Upper lobe of left lung (tissue), 6 donors: ENCODE results near the gene BSN. TPM values are rescaled to one million over a fixed set of nuclear protein-coding genes. Genes with fewer than 3 reads are reported as not detected.

Experiments
- ATAC-seq, 2 donors: fragments of 200-7000 bp; cut with Tn5 transposase; one replicate each; pipeline ENCODE4 v1.9.1; 2022; ENCODE audit warnings: mild to moderate bottlenecking in 2 of 2, moderate library complexity in 2 of 2; ENCODE audit not compliant: low FRiP score in 2 of 2
- DNase-seq, 2 donors: peaks; one replicate each; pipeline ENCODE4 v3.0.0-alpha.2; 2019 to 2020
- H3K27ac ChIP-seq, 4 donors: fragments of 200-600 bp; sonication (generic); one replicate each; pipeline ENCODE4 v1.5.1; 2016 to 2019
- H3K27me3 ChIP-seq, 4 donors: fragments of 200-600 bp; sonication (generic); one replicate each; pipeline ENCODE4 v1.5.1; 2017 to 2019
- H3K36me3 ChIP-seq, 4 donors: fragments of 200-600 bp; sonication (generic); one replicate each; pipeline ENCODE4 v1.5.1; 2016 to 2019
- H3K4me1 ChIP-seq, 4 donors: fragments of 200-600 bp; sonication (generic); one replicate each; pipeline ENCODE4 v1.5.1; 2018 to 2019
- H3K4me3 ChIP-seq, 4 donors: fragments of 200-600 bp; sonication (generic); one replicate each; pipeline ENCODE4 v1.5.1; 2017 to 2019; ENCODE audit warnings: mild to moderate bottlenecking in 2 of 4, moderate library complexity in 1 of 4
- H3K9me3 ChIP-seq, 4 donors: fragments of 200-600 bp; sonication (generic); one replicate each; pipeline ENCODE4 v1.5.1; 2018 to 2019
- EP300 ChIP-seq, 4 donors: sonication (generic); formaldehyde crosslinking; IDR thresholded peaks; one replicate each; pipeline ENCODE4 v1.5.1; 2017; ENCODE audit warnings: antibody characterized with exemption in 4 of 4, control low read depth in 2 of 4
- POLR2A ChIP-seq, 4 donors: fragments of 450-650 bp; IDR thresholded peaks; one replicate each; pipeline ENCODE4 v1.5.1; 2016 to 2017; ENCODE audit warnings: antibody characterized with exemption in 4 of 4, mild to moderate bottlenecking in 2 of 4
- POLR2AphosphoS5 ChIP-seq, 2 donors: sonication (generic); formaldehyde crosslinking; IDR thresholded peaks; one replicate each; pipeline ENCODE4 v1.5.1; 2017; ENCODE audit warnings: antibody characterized with exemption in 2 of 2
- WGBS, 2 donors: methylation state at CpG; one replicate each; pipeline ENCODE4 v1.1.5; 2017 to 2018; 5-methylcytosine and 5-hydroxymethylcytosine counted together
- total RNA-seq, 6 donors: library from RNA; depleted of rRNA in 4 of 6; stranded (reverse); fragments of >200 nt in 4 of 6; gene quantifications; one replicate each; pipeline versions ENCODE4 v1.1.0 to v1.2.1, GENCODE V29; 2016 to 2021
- TF ChIP-seq, protein P1 (sequence below), 6 experiments: fragments of 450-650 bp in 4 of 6; fragments of 200-600 bp in 2 of 6; sonication (generic) in 2 of 6; IDR thresholded peaks; one replicate each; pipeline ENCODE4 v1.5.1; 2016 to 2019; ENCODE audit warnings: antibody characterized with exemption in 6 of 6
- donor health status: DM: no; HTN: no; CAD: no; lungs with moderate emphysema.
- donor health status: DM: no; HTN: yes; CAD: no; lungs with severe emphysema.

BSN gene
- total RNA-seq, 6 donors from 2014 or later: 0.39 to 1.1 (median 0.72) TPM

DNA sequence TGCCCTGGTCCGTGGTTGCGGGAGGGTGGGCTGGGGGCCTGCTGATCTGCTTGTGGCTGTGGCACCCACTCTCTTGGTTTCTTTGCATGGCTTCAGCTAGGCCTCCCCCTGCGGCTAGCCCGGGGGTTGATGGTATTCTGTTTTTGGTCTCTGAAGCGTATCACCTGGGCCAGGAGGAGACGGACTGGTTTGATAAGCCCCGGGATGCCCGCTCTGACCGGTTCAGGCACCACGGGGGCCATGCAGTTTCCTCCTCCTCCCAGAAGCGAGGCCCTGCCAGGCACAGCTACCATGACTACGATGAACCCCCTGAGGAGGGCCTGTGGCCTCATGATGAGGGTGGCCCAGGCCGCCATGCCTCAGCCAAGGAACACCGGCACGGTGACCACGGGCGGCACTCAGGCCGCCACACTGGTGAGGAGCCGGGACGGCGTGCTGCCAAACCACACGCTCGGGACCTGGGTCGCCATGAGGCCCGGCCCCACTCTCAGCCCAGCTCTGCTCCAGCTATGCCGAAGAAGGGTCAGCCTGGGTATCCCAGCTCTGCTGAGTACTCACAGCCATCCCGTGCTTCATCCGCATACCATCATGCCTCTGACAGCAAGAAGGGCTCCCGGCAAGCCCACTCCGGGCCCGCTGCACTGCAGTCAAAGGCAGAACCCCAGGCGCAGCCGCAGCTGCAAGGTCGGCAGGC, 108.6 kb downstream of the BSN start:
- WGBS, 2 donors: 93 to 97% methylated on average over 9 to 32 of the region's 34 CpGs
- Histone ChIP-seq H3K4me3 (no peak overlapping the region), H3K27me3 (no peaks in the 10 kb centered on the region), H3K9me3 (no peaks in the 10 kb centered on the region), H3K27ac (no peak overlapping the region), H3K4me1 (no peaks in the 10 kb centered on the region), H3K36me3 (no peaks in the 10 kb centered on the region)
- TF ChIP-seq, protein P1, sequence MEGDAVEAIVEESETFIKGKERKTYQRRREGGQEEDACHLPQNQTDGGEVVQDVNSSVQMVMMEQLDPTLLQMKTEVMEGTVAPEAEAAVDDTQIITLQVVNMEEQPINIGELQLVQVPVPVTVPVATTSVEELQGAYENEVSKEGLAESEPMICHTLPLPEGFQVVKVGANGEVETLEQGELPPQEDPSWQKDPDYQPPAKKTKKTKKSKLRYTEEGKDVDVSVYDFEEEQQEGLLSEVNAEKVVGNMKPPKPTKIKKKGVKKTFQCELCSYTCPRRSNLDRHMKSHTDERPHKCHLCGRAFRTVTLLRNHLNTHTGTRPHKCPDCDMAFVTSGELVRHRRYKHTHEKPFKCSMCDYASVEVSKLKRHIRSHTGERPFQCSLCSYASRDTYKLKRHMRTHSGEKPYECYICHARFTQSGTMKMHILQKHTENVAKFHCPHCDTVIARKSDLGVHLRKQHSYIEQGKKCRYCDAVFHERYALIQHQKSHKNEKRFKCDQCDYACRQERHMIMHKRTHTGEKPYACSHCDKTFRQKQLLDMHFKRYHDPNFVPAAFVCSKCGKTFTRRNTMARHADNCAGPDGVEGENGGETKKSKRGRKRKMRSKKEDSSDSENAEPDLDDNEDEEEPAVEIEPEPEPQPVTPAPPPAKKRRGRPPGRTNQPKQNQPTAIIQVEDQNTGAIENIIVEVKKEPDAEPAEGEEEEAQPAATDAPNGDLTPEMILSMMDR (IDR thresholded peaks at IDR 0.05): no peak
- TF ChIP-seq POLR2AphosphoS5 (IDR thresholded peaks at IDR 0.05) (no peak), POLR2A (IDR thresholded peaks at IDR 0.05) (no peak), EP300 (IDR thresholded peaks at IDR 0.05) (no peak)
- no peak for ATAC-seq
- peak in 1 of 2 donors; percentile 77 for DNase-seq

DNA sequence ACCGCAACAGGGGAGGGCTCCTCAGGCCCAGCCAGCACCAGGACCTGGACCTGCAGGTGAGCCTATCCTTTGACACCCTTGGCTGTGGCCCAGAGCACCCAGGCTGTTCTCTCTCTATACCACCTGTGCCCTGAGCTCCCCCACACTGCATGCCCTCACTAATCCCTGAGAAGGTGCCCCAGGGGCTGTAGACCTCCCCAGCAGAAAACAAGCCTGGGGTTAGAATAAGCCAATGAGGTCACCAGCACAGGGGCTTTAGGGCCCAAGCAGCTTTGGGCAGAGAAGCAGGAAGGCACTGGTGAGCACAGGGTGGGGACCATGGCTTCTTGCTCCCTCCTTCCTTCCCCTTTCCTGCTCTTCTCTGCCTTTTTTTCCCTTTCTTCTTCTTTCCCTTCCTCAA, 109.6 kb downstream of the BSN start:
- Histone ChIP-seq H3K9me3 (no peaks in the 10 kb centered on the region), H3K27me3 (no peaks in the 10 kb centered on the region), H3K27ac (no peak overlapping the region), H3K4me1 (peaks cover 0 to 5% (median 0%) of the 10 kb centered on the region in 4 donors), H3K36me3 (no peaks in the 10 kb centered on the region), H3K4me3 (no peak overlapping the region)
- 93 to 100% methylated on average over 1 of the region's 1 CpG for WGBS, 2 donors
- DNase-seq (no peak), ATAC-seq (no peak)
- TF ChIP-seq EP300 (IDR thresholded peaks at IDR 0.05): no peak
- TF ChIP-seq, protein P1 (IDR thresholded peaks at IDR 0.05): no peak
- no peak for TF ChIP-seq POLR2AphosphoS5 (IDR thresholded peaks at IDR 0.05)
- TF ChIP-seq POLR2A (IDR thresholded peaks at IDR 0.05): no peak

DNA sequence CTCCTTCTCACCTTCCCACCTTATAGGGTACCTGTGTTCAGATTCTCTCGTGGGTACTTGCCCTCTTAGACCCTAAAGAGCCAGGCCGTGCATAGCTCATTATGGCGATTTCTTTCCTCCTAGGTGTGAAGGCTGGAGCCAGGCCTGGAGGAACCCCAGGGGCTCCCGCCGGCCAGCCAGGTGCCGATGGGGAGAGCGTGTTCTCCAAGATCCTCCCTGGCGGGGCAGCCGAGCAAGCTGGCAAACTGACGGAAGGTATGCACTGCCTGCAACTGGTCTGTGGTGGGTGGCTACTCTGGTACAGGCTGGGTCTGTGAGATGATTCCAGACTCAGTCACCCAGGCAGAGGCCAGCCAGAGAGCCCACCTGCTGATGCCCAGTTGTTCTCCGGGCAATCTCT, 110.0 kb downstream of the BSN start:
- no peak for DNase-seq
- Histone ChIP-seq H3K27me3 (no peaks in the 10 kb centered on the region), H3K4me1 (peaks cover 0 to 5% (median 0%) of the 10 kb centered on the region in 4 donors), H3K4me3 (no peak overlapping the region), H3K36me3 (no peaks in the 10 kb centered on the region), H3K9me3 (no peaks in the 10 kb centered on the region), H3K27ac (no peak overlapping the region)
- no peak for ATAC-seq
- WGBS, 2 donors: 96 to 97% methylated on average over 8 to 11 of the region's 11 CpGs
- TF ChIP-seq POLR2AphosphoS5 (IDR thresholded peaks at IDR 0.05) (no peak), EP300 (IDR thresholded peaks at IDR 0.05) (no peak), POLR2A (IDR thresholded peaks at IDR 0.05) (no peak)
- TF ChIP-seq, protein P1 (IDR thresholded peaks at IDR 0.05): no peak

DNA sequence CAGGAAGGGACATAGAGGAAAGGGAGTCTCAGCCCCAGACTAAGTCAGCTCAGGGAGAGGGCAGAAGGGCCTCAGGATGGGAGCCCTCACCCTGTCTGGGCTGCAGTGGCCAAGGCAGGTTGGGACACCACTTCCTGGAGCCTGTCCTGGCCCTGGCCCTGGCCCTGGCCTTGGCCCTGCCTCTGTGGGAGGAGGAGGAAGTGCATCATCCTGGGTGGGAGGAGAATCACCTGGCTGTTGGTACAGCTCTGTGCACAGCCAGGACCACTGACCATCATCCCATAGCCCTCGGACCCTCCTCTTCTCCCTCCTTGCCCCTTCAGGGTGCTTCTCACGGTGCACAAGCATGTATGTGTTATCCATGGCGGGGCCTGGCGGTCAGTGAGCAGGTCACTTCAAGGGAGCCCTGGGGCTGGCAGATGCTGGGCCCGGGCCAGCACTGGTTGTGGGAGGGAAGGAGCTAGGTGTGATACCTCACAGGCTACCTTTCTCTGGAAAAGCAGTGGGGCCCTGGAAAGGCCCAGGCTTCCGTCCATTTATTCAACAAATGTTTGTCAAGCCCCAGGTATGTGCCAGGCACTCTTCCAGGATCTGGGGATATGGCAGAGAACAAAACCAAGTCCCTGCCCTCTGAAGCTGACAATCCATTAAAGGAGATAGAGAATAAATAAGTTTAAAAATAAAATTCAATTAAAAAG, 111.7 kb downstream of the BSN start:
- no peak overlapping the region for H3K27ac ChIP-seq
- WGBS, 2 donors: 79 to 91% methylated on average over 2 to 6 of the region's 6 CpGs
- TF ChIP-seq POLR2A (IDR thresholded peaks at IDR 0.05) (no peak), POLR2AphosphoS5 (IDR thresholded peaks at IDR 0.05) (no peak), EP300 (IDR thresholded peaks at IDR 0.05) (no peak)
- TF ChIP-seq, protein P1 (IDR thresholded peaks at IDR 0.05): no peak
- DNase-seq (no peak), ATAC-seq (peak in 1 of 2 donors; percentile 21)
- peaks cover 0 to 5% (median 0%) of the 10 kb centered on the region in 4 donors for H3K4me1 ChIP-seq
- no peaks in the 10 kb centered on the region for H3K27me3 ChIP-seq
- H3K4me3 ChIP-seq: no peak overlapping the region
- H3K36me3 ChIP-seq: no peaks in the 10 kb centered on the region
- H3K9me3 ChIP-seq: no peaks in the 10 kb centered on the region
